ENCODE data around the gene SDE2. TPM values are rescaled to one million over a fixed set of nuclear protein-coding genes. Genes with fewer than 3 reads are reported as not detected.

Gene SDE2
- total and polyA plus RNA-seq, 2 of the 8 experiments (the other 6 are each of a cell fraction or from before 2014, with no cell fraction given), result 8.5 to 16.7 TPM

GRCh38 chr1:226001088-226001487, 1.9 kb upstream of the SDE2 start:
- no peak overlapping the region for H2AFZ ChIP-seq (ENCODE audit: low read length)
- H3K23me2 ChIP-seq (ENCODE audit: low read depth, low read length), result peaks cover 4% of the 10 kb centered on the region
- H3K18ac ChIP-seq (ENCODE audit: extremely low read depth, low read length), result no peak overlapping the region
- no peaks in the 10 kb centered on the region for H3K27me3 ChIP-seq (replicated peaks in 1 of 4; ENCODE audit: control insufficient read depth in 3 of 4, extremely low read depth in 1 of 4, insufficient read depth in 3 of 4, low read length in 3 of 4)
- DNase-seq (ENCODE audit: low read depth in 1 of 2, low spot score in 2 of 2) (no peak), FAIRE-seq (no peak)
- no peak overlapping the region for H3K23ac ChIP-seq (ENCODE audit: insufficient read length)
- no peak overlapping the region for H4K91ac ChIP-seq (replicated peaks; ENCODE audit: insufficient read length, low read length)
- H3K9ac ChIP-seq (replicated peaks in 1 of 4; ENCODE audit: extremely low read depth in 1 of 4, low read depth in 3 of 4, low read length in 3 of 4), result no peak overlapping the region
- H4K5ac ChIP-seq (ENCODE audit: insufficient read length, low read depth, low read length), result no peak overlapping the region
- H2BK12ac ChIP-seq (ENCODE audit: low read depth, low read length), result no peak overlapping the region
- H2BK120ac ChIP-seq (replicated peaks; ENCODE audit: low read depth, low read length), result no peak overlapping the region
- no peak overlapping the region for H3K27ac ChIP-seq (ENCODE audit: low read depth, low read length)
- no peak overlapping the region for H3K4ac ChIP-seq (replicated peaks; ENCODE audit: insufficient read length, low read depth, low read length)
- 0 out of 2 replicates have a peak, but pooled peaks cover 2% of the 10 kb centered on the region for H3K79me1 ChIP-seq (ENCODE audit: low read depth, low read length)
- no peak overlapping the region for H3K14ac ChIP-seq (ENCODE audit: insufficient read length)
- no peaks in the 10 kb centered on the region for H3K36me3 ChIP-seq (ENCODE audit: control insufficient read depth in 2 of 4, insufficient read depth in 4 of 4, low read length in 3 of 4)
- no peak overlapping the region for H2BK15ac ChIP-seq (ENCODE audit: low read length)
- TF ChIP-seq GABPA (IDR thresholded peaks at IDR 0.05; ENCODE audit: borderline replicate concordance, insufficient read depth, low read length) (no peak), TBP (IDR thresholded peaks at IDR 0.05; ENCODE audit: low read depth, low read length) (no peak), MAX (IDR thresholded peaks at IDR 0.05) (no peak)
- H2BK20ac ChIP-seq (ENCODE audit: low read length), result no peak overlapping the region
- no peak overlapping the region for H3K4me2 ChIP-seq (ENCODE audit: insufficient read depth in 1 of 2, low read depth in 2 of 2, low read length in 2 of 2)
- ChIA-PET POLR2A (ENCODE audit: partially characterized antibody) (interaction anchor here (2.4 to 2.8 kb wide), 2 partner anchors 13 to 61 kb away, joined by 9 to 43 read pairs; partner anchors contain the start of gene H3-3A), CTCF (ENCODE audit: partially characterized antibody) (no interaction called here)
- H2BK5ac ChIP-seq (ENCODE audit: low read depth, low read length), result no peak overlapping the region
- H3K56ac ChIP-seq (replicated peaks; ENCODE audit: insufficient read length, low read depth, low read length), result no peak overlapping the region
- H4K20me1 ChIP-seq (replicated peaks in 1 of 2; ENCODE audit: control insufficient read depth in 1 of 2, insufficient read depth in 2 of 2, low read length in 2 of 2), result no peaks in the 10 kb centered on the region
- H2AK5ac ChIP-seq (ENCODE audit: low read depth, low read length), result no peak overlapping the region
- peaks cover 12 to 30% of the 10 kb centered on the region in 2 experiments for H3K79me2 ChIP-seq (ENCODE audit: control insufficient read depth in 1 of 2, insufficient read depth in 2 of 2, low read length in 2 of 2)
- no peak overlapping the region for H3K4me3 ChIP-seq (ENCODE audit: extremely low read depth in 1 of 4, insufficient read depth in 2 of 4, low read depth in 3 of 4, low read length in 4 of 4)
- H4K8ac ChIP-seq (ENCODE audit: extremely low read depth, insufficient read depth, low read length), result no peak overlapping the region
- H3K4me1 ChIP-seq (replicated peaks in 1 of 4; ENCODE audit: control insufficient read depth in 3 of 4, insufficient read depth in 4 of 4, low read length in 3 of 4), result peaks cover 7 to 16% (median 13%) of the 10 kb centered on the region in 4 experiments
- 92% methylated on average over 8 of the region's 8 CpGs; no CpG with 5 or more reads in 1 of the 2 experiments for WGBS, 2 experiments (ENCODE audit: extremely low coverage in 1 of 2, insufficient coverage in 1 of 2, insufficient read length in 1 of 2, insufficient replicate concordance in 2 of 2, low coverage in 1 of 2, low lambda C conversion rate in 2 of 2, missing lambda C conversion rate in 1 of 2)
- no peaks in the 10 kb centered on the region for H3K9me3 ChIP-seq (ENCODE audit: insufficient read depth in 2 of 2, low read depth in 1 of 2, low read length in 1 of 2)

Data from H1 (cell line).